NCI-H1694 treated with DMSO at 0.1 percent for 48 hours (cell line): ENCODE data around the gene COLEC12.

Experiments used
- DNase-seq: peaks from one replicate; lab custom pipeline; 2025; lab: John Stamatoyannopoulos, UW

COLEC12 gene

GRCh38 chr18:446941-447560, 53.5 kb downstream of the COLEC12 start:
- DNase-seq, result no peak

- DNase-seq, result no peak
Measured at GRCh38 chr18:445055-445454, 55.4 kb downstream of the COLEC12 start.

GRCh38 chr18:438571-438970, 61.9 kb downstream of the COLEC12 start:
- DNase-seq, result no peak

- DNase-seq, result no peak
Measured at GRCh38 chr18:435940-436339, 64.6 kb downstream of the COLEC12 start.

- no peak for DNase-seq
Measured at GRCh38 chr18:434410-434809, 66.1 kb downstream of the COLEC12 start.

DNA sequence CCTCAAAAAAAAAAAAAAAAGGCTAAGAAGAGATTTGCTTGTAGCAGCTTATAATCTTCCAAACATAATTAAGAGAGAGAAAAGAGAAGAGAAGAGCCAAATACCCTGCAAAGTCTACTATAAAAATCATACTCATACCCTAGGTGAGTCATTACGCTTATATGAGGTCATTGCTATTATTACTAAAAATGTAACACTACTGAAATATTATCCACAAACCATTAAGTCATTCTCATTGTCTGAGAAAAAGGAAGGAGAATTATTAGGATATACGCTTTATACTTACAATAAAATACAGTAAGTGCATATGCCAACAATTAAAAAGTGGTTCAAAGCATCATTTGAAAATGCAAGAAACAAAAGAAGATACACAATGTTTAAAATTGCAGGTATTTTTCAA, 66.5 kb downstream of the COLEC12 start:
- DNase-seq, result no peak

DNA sequence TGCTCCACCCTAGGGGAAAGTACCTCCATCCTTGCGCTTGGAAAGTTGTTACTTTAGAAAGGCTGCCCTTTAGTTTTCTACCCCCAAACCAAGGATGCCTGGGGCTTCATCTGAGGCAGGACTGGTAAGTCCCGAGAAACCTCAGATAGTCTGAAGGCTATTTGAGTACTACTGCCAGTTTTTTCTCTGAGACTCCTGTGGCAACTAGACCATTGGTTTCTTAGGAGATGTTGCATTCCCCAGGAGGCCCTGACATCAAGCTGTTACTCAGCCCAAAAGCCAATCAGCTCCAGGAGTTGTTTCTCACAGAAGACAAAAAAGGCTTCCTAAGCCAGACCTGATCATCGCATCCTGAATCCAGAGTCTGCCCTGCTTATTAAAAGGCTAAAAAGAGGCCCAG, 67.2 kb downstream of the COLEC12 start:
- no peak for DNase-seq

GRCh38 chr18:432791-433190, 67.7 kb downstream of the COLEC12 start:
- no peak for DNase-seq

DNA sequence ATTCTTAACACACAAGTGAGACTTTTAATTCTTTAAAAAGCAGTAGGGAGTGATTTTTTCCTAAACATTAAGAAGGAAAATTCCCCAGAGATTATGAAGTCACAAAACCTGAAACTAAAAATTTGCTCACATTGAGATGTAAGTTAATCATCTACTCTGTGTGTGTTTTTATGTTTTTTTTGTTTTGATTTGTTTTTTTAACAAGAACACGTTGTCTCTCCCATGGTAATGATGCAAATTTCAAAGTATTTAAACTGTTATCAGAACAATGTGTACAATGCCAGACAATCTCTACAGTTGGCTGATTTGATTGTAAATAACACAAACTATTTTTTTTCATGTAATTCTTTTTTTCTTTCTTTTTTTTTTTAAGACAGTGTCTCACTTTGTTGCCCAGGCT, 71.5 kb downstream of the COLEC12 start:
- no peak for DNase-seq

DNA sequence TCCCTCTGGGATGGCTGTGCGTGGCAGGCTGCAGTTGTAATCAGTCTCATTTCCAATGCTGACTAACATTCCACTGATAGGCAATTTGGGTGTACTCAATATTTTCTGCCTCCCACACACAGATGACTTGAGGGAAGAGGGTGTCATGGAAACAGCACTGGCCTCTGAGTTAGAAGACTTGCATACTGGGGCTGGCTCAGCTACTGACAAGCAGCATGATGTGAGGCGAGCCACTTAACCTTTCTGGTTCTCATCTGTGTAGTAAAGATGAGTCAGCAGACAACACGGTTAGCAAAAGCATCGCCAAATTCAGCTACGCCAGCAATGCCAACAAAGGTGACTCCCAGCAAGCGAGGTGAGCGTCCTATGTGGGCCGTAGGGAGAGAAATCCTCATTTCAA, 73.5 kb downstream of the COLEC12 start:
- DNase-seq, result no peak

DNA sequence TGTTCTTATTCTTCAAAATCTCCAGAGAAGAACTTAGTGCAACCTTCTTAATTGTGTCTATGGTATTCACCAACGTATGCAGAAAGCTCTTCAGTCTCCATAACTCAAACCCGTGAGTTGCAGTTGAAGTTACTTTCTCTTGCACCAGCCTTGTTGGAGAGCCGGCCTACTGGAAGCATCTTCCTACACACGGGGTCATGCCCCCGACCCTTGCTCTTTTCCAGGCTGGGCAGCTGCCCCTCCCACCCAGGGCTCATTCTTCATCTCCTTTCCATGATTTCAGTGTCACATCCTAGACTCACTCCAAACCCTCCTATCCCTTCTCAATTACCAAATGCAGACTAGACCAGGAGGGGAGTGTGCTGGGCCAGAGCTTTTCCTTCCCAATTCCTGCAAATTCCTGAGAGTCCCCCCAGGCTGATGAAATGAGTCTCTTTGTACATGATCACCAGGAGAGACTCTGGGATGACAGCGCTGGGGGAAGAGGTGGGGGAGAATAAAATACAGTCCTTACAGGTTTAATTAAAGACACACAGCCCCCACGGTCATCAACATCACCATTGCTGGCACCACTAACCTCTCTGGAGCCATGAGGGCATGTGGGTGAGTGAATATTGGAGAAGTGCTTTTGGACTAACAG, 75.3 kb downstream of the COLEC12 start:
- no peak for DNase-seq

- DNase-seq, result no peak
Measured at GRCh38 chr18:424668-425067, 75.8 kb downstream of the COLEC12 start.

DNA sequence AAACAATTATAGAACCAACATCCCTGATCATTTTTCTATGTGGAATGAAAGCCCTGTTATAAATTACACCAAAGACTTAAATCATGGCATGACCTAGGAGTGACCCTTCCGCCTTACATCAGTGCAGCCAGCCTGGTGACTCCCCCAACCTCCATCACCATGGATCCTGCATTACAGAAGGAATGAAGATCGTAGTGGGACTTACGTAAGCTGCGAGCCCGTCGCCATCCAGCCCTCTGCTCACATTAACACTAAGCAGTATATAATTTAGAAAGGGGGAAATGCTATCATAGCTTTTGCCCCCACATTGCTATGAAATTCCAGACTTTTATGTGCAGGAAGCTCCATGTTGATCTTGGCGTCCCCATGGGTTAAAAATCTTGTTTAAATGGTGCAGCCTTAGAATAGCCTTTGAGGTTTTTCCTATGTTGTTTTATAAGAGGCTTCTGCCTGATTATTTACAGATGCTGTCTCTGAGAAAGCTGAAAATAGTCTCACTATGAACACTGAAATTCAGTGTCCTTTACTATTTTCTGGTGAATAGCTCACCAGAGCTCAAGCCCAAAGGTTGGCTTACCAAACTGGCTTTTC, 76.3 kb downstream of the COLEC12 start:
- no peak for DNase-seq

DNA sequence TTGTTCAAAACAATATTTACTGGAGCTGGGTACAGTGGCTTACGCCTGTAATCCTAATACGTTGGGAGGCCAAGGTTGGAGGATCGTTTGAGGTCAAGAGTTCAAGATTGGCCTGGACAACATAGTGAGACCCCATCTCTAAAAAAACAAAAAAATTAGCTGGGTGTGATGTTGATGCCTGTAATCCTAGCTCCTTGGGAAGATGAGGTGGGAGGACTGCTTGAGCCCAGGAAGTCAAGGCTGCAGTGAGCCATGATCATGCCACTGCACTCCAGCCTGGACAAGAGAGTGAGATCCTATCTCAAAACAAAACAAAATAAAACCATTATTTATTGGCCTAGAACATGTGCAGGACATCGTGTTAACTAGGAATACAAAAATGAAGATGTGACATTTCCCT, 77.5 kb downstream of the COLEC12 start:
- DNase-seq, result no peak

DNA sequence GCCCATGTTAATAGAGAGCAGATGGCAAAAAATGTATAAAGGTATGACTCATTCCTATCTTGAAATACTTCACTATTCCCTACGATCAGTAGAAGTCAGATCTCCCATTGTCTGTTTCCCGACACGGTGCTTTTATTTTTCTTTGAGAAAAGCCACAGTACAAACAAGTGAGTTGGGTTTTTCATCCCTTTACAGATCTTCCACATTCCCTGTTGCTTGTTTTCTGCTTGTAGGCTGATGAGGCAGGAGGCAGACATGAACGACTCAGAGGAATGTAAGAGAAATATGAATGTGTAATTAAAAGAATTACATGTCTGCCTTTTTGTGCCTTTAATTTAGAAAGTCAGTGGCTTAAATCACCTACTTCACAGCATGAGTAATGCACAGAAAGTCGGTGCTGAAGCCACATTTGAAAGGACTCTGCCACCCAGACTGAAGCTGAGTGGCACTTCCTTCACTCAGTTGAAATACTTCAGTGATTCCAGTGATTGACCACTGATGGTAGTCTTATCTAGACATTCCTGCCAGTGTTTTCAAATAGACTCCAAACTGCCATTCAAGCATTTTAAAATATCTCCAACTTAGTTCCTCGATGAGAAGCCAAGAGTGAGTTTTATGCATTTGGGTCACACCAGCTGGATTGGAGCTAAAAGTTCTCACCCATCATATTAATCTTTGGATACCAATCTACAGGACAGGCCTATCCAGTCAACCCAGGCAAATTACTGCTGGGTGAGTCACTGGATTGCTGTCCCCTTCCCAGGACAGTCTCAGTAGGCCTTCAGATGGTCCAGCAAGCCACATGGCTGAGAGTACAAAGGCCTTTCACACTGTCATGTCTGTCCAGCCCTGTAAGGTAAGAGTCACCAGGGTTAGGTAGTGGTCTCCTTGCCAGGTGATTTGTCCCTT, 79.0 kb downstream of the COLEC12 start:
- DNase-seq, result no peak

DNA sequence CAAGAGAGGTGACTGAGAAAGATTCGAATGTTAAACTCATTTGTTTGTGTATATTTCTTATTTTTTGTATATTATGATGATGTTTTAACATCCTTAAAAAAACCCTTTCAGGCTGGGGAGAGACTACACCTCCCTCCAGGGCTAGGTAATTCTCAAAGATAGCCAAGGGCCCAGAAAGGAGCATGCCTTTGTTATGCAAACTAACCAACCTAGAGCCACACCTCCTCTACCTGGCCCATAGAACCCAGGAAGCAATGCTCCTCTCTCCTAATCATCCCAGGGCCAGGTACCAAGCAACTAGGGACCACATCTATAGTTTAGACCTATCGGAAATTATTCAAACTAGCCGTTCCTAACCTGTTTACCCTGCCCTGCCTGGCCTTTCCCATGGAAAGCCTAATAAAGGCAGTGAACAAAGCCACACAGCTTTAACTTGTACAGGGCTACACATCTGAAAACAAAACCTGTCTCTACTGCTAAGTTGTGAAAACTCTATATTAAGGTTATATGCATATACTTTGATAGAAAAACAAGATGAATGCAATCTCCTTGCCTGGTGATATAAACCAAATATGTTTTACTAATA, 79.7 kb downstream of the COLEC12 start:
- no peak for DNase-seq

DNA sequence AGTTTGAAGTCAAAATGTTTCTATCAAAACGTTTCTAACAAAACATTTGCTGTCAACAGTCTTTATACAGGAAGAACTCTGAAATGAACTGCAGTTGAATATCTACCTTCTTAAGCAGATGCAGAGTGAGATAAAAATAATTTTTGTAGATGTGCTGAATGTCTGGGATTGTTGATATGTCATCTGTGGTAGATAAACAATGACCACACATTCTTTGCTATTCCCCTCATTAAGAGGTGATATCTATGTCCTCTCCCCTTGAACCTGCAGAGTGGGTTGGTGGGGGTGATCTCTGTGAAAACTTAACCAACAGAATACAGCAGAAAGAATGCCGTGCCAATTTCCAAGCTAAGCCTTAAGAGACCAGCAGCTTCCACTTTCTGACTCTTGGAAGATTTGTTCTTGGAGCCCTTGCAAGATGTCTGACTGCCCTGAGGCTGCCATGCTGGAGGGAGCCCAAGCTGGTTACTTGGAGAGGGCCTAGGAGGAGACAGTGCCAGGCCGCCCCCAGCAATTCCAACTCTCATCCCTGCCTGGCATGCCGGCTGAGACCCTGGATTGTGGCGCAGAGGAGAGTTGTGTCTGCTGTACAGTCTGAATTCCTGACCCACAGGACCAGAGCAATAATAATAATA, 80.8 kb downstream of the COLEC12 start:
- DNase-seq, result no peak

- DNase-seq, result no peak
Measured at GRCh38 chr18:417495-417894, 83.0 kb downstream of the COLEC12 start.

DNA sequence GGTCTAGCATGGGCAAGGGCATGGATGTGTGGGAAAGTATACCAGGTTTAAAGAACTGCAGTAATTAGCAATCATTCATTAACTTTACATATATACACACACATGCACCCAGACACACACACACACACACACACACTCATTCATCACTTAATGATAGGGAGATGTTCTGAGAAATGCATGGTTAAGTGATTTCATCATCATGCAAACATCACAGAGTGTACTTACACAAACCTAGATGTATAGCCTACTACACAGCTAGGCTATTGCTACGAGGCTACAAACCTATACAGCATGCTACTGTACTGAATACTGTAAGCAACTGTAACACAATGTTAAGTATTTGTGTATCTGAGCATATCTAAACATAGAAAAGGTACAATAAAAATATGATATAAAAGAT, 83.6 kb downstream of the COLEC12 start:
- DNase-seq, result no peak

GRCh38 chr18:415617-416612, 84.6 kb downstream of the COLEC12 start:
- no peak for DNase-seq

DNA sequence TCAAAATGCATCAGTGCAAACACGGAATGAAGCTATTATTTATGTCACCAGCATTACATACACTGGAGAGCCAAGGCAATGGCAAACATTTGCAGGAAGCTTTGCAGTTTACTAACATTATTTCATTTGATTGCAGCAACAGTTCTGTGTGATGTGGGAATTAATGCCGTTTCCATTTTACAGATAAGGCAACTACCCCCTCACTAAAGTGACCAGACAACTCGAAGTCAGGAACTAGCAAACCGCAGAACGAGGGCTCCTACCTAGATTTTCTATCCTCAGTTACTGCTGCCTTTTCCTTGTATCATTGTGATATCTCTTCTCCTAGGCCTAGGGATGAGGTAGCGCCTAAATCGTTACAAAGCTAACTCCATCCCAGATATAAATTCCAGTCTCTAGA, 85.5 kb downstream of the COLEC12 start:
- DNase-seq, result no peak
